Lower leg skin (tissue), 3 donors: ENCODE measurements around the gene KAZN.
"Not testable (repeated sequence)": the region's sequence is repeated elsewhere in the genome, so short reads cannot be mapped to it uniquely, and the experiment has no call there.

Experiments used
- POLR2A ChIP-seq, 2 donors: fragments of 450-650 bp; IDR thresholded peaks; one replicate each; pipeline ENCODE4 v1.6.1; 2016 to 2017; ENCODE audit warnings: antibody characterized with exemption in 2 of 2, mild to moderate bottlenecking in 1 of 2, moderate library complexity in 1 of 2
- TF ChIP-seq, protein P1 (sequence below), 3 donors: fragments of 450-650 bp; IDR thresholded peaks; one replicate each; pipeline ENCODE4 v1.5.1; 2016; ENCODE audit warnings: antibody characterized with exemption in 3 of 3, mild to moderate bottlenecking in 3 of 3, moderate library complexity in 2 of 3

DNA sequence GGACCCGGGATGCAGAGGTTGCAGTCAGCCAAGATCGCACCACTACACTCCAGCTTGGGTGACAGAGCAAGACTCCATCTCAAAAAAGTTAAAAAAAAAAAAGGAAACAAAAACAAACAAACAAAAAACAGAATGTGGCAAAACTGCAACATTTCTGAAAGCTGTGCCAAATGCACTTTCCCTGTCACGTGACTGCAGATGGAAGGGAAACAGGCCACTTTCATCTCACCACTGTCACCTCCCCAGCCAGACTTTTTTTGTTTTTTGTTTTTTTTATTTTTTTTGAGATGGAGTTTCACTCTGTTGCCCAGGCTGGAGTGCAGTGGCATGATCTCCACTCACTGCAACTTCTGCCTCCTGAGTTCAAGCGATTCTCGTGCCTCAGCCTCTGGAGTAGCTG is 442.2 kb downstream of the KAZN start:
- TF ChIP-seq, protein P1, sequence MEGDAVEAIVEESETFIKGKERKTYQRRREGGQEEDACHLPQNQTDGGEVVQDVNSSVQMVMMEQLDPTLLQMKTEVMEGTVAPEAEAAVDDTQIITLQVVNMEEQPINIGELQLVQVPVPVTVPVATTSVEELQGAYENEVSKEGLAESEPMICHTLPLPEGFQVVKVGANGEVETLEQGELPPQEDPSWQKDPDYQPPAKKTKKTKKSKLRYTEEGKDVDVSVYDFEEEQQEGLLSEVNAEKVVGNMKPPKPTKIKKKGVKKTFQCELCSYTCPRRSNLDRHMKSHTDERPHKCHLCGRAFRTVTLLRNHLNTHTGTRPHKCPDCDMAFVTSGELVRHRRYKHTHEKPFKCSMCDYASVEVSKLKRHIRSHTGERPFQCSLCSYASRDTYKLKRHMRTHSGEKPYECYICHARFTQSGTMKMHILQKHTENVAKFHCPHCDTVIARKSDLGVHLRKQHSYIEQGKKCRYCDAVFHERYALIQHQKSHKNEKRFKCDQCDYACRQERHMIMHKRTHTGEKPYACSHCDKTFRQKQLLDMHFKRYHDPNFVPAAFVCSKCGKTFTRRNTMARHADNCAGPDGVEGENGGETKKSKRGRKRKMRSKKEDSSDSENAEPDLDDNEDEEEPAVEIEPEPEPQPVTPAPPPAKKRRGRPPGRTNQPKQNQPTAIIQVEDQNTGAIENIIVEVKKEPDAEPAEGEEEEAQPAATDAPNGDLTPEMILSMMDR (IDR thresholded peaks at IDR 0.05), result not testable (repeated sequence)
- not testable (repeated sequence) for TF ChIP-seq POLR2A (IDR thresholded peaks at IDR 0.05)
